Muscle layer of duodenum (tissue), 2 donors: ENCODE results near the gene EXOC4.

ENCODE experiments used
- H3K27ac ChIP-seq: one replicate; pipeline ENCODE4 v1.7.0; 2013; ENCODE audit warnings: mild to moderate bottlenecking, low read length
- H3K27me3 ChIP-seq: one replicate; pipeline ENCODE4 v1.7.0; 2013; ENCODE audit warnings: low read depth, mild to moderate bottlenecking, control low read depth, low read length
- H3K36me3 ChIP-seq, 2 donors: one replicate each; pipeline ENCODE4 v1.7.0; 2013; ENCODE audit warnings: low read length in 2 of 2, control low read depth in 1 of 2, mild to moderate bottlenecking in 1 of 2; ENCODE audit not compliant: insufficient read depth in 2 of 2, control insufficient read depth in 1 of 2
- H3K4me1 ChIP-seq, 2 donors: one replicate each; pipeline ENCODE4 v1.7.0; 2013; ENCODE audit warnings: low read length in 2 of 2, mild to moderate bottlenecking in 2 of 2, control low read depth in 1 of 2, moderate library complexity in 1 of 2; ENCODE audit not compliant: insufficient read depth in 2 of 2, control insufficient read depth in 1 of 2
- H3K4me3 ChIP-seq, 2 donors: one replicate each; pipeline ENCODE4 v1.7.0; 2013; ENCODE audit warnings: low read length in 2 of 2, low read depth in 1 of 2, mild to moderate bottlenecking in 1 of 2
- H3K9me3 ChIP-seq, 2 donors: one replicate each; pipeline ENCODE4 v1.7.0; 2013; ENCODE audit warnings: low read length in 2 of 2, control low read depth in 1 of 2, mild to moderate bottlenecking in 1 of 2; ENCODE audit not compliant: control insufficient read depth in 1 of 2
- donor health status: healthy.

The EXOC4 gene

DNA sequence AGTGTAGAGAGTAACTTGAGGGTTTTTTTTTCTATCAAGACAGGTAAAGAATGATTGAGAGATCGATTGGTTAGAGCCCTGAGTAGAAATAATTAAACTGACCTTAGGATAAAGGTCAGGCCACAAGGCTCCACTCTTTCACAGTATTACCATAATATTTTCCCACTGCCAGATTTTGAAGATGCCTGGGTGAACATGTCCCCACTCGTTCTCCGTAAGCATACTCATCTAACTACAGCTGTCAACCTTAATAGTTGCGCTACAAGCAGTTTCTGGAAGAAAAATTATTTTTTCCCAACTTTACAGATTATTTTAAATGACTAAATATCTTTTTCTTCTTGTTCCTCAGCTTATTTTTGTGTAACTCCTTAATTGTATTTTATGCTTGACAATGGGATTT, 671.1 kb downstream of the EXOC4 start:
- Histone ChIP-seq H3K27me3 (no peaks in the 10 kb centered on the region), H3K9me3 (peaks cover 9 to 13% of the 10 kb centered on the region in 2 donors), H3K27ac (no peak overlapping the region), H3K36me3 (peaks cover 0 to 22% of the 10 kb centered on the region in 2 donors), H3K4me1 (no peaks in the 10 kb centered on the region), H3K4me3 (no peak overlapping the region)

DNA sequence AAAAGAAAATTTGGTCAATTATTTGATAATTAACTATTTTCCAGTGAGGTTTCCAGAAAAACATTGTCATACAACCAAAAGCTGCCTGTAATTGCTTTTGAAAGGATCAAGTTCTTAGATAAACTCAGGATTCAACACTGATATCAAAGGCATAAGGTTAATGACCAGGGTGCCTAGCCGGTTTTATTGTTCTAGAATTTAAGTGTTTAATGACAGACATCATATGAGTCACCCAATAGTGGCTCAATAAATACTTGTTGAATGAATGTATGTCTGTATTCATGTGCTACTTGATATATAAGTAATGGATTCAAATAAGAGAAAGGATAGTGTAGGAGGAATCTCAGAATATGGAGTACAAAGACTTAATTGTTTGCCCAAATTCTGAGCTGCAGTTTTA, 678.2 kb downstream of the EXOC4 start:
- no peak overlapping the region for H3K4me3 ChIP-seq
- no peaks in the 10 kb centered on the region for H3K9me3 ChIP-seq
- no peaks in the 10 kb centered on the region for H3K36me3 ChIP-seq

DNA sequence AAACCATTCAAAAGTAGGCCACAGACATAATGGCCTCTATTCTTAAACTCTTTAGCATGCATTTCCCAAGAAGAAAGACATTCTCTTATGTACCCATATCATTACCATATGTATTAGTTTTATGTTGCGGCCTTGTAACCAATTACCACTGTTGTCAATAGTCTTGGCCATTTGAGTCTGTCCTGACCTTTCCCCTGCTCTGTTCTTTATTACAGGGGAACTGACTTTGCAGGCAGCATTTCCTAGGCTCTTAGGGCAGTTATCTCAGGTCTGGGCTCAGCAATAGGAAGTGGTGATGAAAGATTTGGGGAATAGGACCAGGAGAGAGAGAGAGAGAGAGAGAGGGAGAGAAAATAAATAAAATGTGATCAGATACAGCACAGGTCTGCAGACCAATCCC, 679.7 kb downstream of the EXOC4 start:
- no peak overlapping the region for H3K4me3 ChIP-seq
- peaks cover 0 to 2% of the 10 kb centered on the region in 2 donors for H3K36me3 ChIP-seq
- no peaks in the 10 kb centered on the region for H3K27me3 ChIP-seq
- H3K4me1 ChIP-seq = no peaks in the 10 kb centered on the region
- H3K27ac ChIP-seq = no peak overlapping the region
- H3K9me3 ChIP-seq = no peaks in the 10 kb centered on the region

More for the DNA sequence above, 678.2 kb downstream of the EXOC4 start:
- no peak overlapping the region for H3K27ac ChIP-seq
- no peaks in the 10 kb centered on the region for H3K4me1 ChIP-seq
- H3K27me3 ChIP-seq = no peaks in the 10 kb centered on the region

DNA sequence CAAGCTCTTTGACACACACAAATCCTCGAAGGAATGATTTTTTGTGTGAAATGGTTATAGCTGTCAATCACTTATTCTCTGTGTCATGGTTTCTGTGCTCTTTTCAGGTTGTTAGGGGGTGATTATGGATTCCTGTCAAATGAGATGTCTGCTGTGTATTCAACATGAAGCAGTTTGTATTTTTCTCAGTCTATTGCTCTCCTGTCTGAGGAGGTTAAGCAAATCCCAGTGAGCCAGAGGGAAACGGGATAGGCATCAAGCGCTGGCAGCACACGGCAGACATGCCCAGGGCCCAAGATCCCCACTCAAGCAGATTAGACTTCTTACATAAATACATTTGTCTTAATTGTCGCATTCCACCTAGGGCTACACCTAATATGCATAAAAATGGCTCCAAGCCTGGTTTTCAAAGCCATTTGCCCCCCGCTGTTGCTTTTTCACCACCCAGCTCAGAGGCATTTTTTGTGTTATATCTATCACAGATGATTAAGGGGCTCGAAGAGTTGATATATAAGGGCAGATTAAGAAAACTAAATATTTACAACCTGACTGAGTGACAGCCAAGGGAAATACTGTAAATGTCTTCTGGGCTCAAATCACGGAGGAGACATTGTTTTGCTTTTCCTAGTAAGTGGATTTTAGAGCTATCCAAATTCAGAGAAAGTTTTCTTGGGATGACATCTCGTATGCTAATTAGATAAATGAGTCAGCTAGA, 681.5 kb downstream of the EXOC4 start:
- Histone ChIP-seq H3K9me3 (no peaks in the 10 kb centered on the region), H3K36me3 (peaks cover 0 to 10% of the 10 kb centered on the region in 2 donors), H3K27ac (no peak overlapping the region), H3K4me1 (no peaks in the 10 kb centered on the region), H3K27me3 (no peaks in the 10 kb centered on the region), H3K4me3 (no peak overlapping the region)

DNA sequence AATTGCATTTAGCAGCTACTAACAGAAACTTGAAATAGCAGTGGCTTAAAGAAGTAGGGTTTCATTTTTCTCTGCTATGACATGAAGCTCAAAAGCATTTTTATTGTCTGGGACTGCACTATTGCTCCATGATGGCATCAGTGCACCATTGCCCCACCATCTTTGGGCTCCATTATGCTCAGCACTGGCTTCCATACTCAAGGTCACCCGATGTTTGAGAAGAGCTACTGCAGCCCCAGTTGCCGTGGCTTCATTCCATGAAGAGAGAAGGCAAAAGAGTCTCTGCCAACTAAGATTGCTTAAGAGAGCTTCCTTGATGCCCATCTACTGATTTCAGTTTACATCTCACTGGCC, 682.1 kb downstream of the EXOC4 start:
- Histone ChIP-seq H3K27ac (no peak overlapping the region), H3K4me1 (no peaks in the 10 kb centered on the region), H3K4me3 (no peak overlapping the region), H3K36me3 (peaks cover 0 to 10% of the 10 kb centered on the region in 2 donors), H3K27me3 (no peaks in the 10 kb centered on the region), H3K9me3 (no peaks in the 10 kb centered on the region)

DNA sequence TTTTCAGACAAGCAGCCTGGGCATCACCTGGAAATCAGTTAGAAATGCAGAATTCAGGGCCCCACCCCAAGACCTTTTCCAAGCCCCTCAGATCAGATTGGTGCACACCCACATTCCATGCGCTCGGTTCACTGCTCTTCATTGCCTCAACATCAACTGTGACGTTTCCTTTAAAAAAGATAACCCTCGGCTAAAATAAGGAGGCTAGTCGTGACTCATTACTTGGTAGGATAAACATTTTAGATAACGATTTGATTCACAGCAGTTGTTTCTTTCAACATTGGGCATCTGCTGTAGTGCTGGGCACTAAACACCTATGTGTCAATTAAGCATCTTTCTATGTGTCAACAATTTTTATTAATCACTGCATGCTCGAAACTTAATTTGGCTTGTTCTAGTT, 683.2 kb downstream of the EXOC4 start:
- H3K27me3 ChIP-seq = no peaks in the 10 kb centered on the region
- H3K36me3 ChIP-seq = peaks cover 0 to 10% of the 10 kb centered on the region in 2 donors
- H3K27ac ChIP-seq = no peak overlapping the region
- H3K9me3 ChIP-seq = no peaks in the 10 kb centered on the region
- no peaks in the 10 kb centered on the region for H3K4me1 ChIP-seq
- no peak overlapping the region for H3K4me3 ChIP-seq

DNA sequence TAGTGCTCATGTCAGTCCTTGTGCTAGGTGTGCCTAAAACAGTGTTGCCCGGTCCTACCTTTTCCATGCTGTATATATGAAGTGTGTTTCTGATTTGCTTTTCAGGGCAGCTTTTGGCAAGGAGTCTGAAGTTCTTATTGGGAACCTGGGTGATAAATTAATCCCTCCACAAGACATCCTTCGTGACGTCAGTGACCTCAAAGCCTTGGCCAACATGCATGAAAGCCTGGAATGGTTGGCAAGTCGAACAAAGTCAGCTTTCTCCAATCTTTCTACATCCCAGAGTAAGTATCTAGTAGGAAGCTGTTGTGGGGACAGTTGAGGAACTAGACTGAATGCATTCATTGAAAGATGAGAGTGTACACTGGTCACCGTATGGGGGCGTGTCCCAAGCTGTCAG, 684.9 kb downstream of the EXOC4 start:
- Histone ChIP-seq H3K27me3 (no peaks in the 10 kb centered on the region), H3K36me3 (peaks cover 0 to 10% of the 10 kb centered on the region in 2 donors), H3K4me1 (no peaks in the 10 kb centered on the region), H3K4me3 (no peak overlapping the region), H3K9me3 (no peaks in the 10 kb centered on the region), H3K27ac (no peak overlapping the region)

DNA sequence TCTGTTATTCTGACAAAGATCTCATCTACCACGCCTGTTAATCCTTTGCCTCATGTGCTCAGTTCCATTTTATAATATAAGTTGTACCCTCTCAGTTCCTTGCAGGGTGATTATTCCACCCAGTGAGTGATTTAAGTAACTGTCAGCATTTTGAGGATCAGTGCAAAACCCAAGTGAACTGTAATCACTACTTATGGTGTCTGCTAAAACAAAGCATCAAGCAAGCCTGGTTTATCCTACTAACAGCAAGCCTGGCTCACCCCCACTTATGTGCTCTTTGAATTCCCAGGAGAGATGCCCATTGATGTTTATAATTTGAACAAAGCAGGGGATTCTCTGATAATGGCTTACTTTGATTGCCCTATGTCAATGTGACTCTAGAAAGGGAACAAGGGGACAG, 687.5 kb downstream of the EXOC4 start:
- no peak overlapping the region for H3K27ac ChIP-seq
- H3K4me3 ChIP-seq = no peak overlapping the region
- H3K9me3 ChIP-seq = no peaks in the 10 kb centered on the region
- no peaks in the 10 kb centered on the region for H3K27me3 ChIP-seq
- no peaks in the 10 kb centered on the region for H3K4me1 ChIP-seq
- peaks cover 0 to 10% of the 10 kb centered on the region in 2 donors for H3K36me3 ChIP-seq

DNA sequence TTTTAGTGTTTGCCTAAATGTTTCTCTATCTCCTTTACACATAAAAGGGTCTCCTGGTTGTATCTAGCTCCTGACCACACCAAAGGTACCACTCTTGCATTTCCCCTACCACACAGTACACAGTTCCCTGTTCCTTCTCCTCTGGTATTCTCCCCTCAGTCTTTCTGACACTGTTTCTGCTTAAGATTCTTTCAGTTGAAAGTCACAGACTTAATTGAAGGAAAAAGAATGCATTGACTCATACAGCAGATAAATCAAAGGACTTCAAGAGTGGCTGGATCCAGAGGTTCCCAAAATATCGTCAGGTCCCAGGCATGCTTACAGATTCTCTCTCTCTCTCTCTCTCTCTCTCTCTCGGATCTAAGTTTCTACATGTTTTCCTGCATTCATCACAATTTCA, 688.6 kb downstream of the EXOC4 start:
- Histone ChIP-seq H3K27ac (no peak overlapping the region), H3K4me3 (no peak overlapping the region), H3K36me3 (peaks cover 0 to 10% of the 10 kb centered on the region in 2 donors), H3K4me1 (no peaks in the 10 kb centered on the region), H3K9me3 (no peaks in the 10 kb centered on the region), H3K27me3 (no peaks in the 10 kb centered on the region)

DNA sequence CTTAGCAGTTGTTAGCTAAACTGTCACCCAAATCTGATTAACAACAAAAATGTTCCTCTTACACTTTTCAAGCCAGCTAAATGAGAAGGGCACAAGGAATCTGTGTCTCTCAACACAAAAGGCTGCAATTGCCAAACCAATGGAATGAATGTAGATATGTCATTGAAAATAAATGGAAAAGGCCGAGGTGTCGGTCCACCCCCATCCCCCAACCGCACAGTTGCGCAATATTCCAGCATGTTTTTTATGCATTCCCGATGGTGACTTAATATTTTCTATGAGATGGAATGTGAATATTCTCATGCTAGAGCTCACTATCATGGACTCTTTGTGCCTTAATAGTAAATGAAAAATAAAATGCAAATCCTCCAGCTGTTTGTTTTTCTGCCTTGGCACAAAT, 692.6 kb downstream of the EXOC4 start:
- no peaks in the 10 kb centered on the region for H3K27me3 ChIP-seq

DNA sequence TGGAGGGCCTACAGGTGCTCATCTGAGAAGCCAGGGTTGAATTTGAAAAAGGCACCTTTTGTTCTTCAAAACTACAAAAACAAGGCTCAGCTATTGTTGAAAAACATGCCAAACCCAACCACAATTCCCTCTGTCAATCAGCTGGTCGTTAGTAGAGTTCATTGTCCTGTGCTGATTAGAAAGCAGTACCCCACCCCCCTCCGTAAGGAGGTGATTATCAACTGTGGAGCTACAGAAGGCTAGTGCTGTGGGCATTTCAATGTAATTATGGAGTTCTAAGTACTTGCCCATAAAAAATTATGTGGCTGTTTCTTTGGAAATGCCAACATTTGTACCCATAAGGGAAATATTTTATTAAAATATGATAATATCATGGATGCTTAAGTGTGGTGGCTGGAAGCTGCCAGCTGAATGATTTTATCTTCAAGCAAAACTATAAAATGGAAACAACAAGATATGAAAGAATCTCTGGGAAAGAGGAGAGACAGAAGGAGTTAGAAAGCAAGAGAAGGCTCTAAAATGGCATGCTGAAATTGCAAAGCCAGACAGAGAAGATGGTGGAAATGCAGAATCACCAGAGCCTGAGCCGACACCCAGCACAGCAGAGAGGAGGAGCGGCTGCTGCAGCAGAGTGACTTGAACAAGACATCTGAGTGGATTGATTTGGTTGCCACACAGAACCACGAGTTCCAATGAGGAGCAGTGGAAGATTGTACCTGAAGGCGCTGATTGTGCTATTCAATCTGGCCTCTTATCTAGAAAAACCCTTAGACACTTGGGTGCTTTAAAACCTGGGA, 694.8 kb downstream of the EXOC4 start:
- no peaks in the 10 kb centered on the region for H3K27me3 ChIP-seq
- no peaks in the 10 kb centered on the region for H3K9me3 ChIP-seq
- no peak overlapping the region for H3K4me3 ChIP-seq
- no peaks in the 10 kb centered on the region for H3K4me1 ChIP-seq
- no peak overlapping the region for H3K27ac ChIP-seq
- H3K36me3 ChIP-seq = peaks cover 0 to 4% of the 10 kb centered on the region in 2 donors

More for the DNA sequence above, 692.6 kb downstream of the EXOC4 start:
- Histone ChIP-seq H3K9me3 (no peaks in the 10 kb centered on the region), H3K4me1 (no peaks in the 10 kb centered on the region), H3K36me3 (no peaks in the 10 kb centered on the region), H3K4me3 (no peak overlapping the region), H3K27ac (no peak overlapping the region)
